HG02840 (cell line): ENCODE data around the gene GOLGA8T.
"Not testable (repeated sequence)": the region's sequence is repeated elsewhere in the genome, so short reads cannot be mapped to it uniquely, and the experiment has no call there.

Experiments used
- ATAC-seq: cut with Tn5 transposase; IDR thresholded peaks from one replicate; pipeline ENCODE4 v1.9.1; 2021; ENCODE audit warnings: mild to moderate bottlenecking, moderate library complexity, moderate number of reproducible peaks; ENCODE audit not compliant: unreplicated experiment, low FRiP score

The GOLGA8T gene, protein sequence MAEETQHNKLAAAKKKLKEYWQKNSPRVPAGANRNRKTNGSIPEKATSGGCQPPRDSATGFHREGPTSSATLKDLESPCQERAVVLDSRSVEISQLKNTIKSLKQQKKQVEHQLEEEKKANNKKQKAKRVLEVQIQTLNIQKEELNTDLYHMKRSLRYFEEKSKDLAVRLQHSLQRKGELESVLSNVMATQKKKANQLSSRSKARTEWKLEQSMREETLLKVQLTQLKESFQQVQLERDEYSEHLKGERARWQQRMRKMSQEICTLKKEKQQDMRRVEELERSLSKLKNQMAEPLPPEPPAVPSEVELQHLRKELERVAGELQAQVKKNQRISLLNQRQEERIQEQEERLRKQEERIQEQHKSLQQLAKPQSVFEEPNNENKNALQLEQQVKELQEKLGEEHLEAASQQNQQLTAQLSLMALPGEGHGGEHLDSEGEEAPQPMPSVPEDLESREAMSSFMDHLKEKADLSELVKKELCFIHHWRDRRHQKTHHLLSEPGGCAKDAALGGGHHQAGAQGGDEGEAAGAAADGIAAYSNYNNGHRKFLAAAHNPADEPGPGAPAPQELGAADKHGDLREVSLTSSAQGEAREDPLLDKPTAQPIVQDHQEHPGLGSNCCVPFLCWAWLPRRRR

GRCh38 chr15:30134751-30135150 lies at the start of gene GOLGA8T:
GOLGA8T (plus strand) TSS chr15:30135051; CDS start chr15:30135149, 98 bp downstream.
- not testable (repeated sequence) for ATAC-seq

- not testable (repeated sequence) for ATAC-seq
Measured at GRCh38 chr15:30097827-30098226, 37.0 kb upstream of the GOLGA8T start.

GRCh38 chr15:30102890-30103289 lies 32.0 kb upstream of the GOLGA8T start:
- not testable (repeated sequence) for ATAC-seq

DNA sequence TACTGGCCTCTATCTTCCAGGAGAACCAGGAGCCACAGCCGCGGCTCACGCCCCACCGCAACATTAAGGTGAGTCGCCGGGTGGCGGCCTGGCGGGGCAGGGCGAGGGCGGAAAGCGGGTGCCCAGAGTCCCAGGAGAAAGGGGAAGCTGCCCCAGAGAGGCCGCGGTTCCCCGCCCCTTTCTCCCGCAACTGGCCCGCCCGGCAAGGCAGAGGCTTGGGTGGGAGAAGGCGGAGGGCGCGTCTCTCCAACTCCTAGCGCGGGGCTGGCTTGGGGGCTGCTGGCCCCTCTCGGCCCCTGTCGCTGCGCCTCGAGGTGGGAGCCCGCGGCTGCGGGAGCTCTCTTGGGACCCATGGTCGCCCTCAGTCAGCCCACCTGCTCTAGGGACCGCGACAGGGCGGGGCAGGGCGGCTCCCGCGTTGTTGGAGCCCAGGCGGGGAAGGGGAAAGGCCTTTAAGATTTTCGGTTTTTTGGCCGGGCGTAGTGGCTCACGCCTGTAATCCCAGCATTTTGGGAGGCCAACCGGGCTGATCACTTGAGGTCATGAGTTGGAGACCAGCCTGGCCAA lies 30.8 kb upstream of the GOLGA8T start:
- ATAC-seq = not testable (repeated sequence)

GRCh38 chr15:30110591-30110990 lies 24.3 kb upstream of the GOLGA8T start:
- ATAC-seq = not testable (repeated sequence)

DNA sequence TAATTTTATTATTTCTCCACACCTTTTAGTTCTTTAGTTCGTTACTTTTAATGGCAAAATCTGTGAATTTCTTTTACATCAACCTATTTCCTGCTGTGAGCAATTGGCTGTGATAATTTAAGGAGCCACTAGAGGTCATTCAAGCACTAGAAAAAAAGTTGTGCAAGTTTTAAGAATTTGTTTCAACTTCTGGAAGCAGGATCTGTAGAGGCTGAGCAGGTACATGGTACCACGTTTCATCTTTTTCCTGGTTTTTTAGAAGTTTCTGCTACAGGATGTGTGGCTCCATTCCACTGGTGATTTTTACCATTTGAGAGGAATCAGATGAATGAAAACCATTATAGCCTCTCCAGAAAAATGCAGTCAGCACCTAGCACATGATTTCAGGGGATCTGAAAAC lies 4.8 kb upstream of the GOLGA8T start:
- ATAC-seq = not testable (repeated sequence)

GRCh38 chr15:30143246-30143645 lies 8.4 kb downstream of the GOLGA8T start:
- not testable (repeated sequence) for ATAC-seq

- not testable (repeated sequence) for ATAC-seq
Measured at GRCh38 chr15:30149891-30150290, 15.0 kb downstream of the GOLGA8T start.

GRCh38 chr15:30162479-30163357 lies 27.9 kb downstream of the GOLGA8T start:
- not testable (repeated sequence) for ATAC-seq

DNA sequence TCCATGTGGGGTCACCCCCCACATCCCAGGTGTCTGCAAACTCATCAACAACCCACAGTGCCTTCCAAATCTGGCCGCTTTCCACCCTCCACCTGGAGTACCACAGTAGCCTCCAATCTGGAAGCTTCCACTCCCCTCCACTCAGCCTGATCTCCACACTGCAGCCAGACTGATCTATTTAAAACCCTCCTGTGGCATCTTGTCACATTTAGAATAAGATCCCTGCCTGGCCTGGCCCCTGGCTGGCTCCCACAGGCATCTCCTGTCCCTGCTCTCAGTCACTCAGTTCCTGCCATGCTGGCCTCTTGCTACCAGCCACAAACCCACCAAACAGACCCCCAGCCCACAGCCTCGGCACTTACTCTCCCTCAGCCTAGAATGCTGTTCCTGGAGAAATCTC lies 28.9 kb downstream of the GOLGA8T start:
- not testable (repeated sequence) for ATAC-seq

- not testable (repeated sequence) for ATAC-seq
Measured at GRCh38 chr15:30164257-30164656, 29.4 kb downstream of the GOLGA8T start.

- not testable (repeated sequence) for ATAC-seq
Measured at GRCh38 chr15:30167403-30167802, 32.6 kb downstream of the GOLGA8T start.

DNA sequence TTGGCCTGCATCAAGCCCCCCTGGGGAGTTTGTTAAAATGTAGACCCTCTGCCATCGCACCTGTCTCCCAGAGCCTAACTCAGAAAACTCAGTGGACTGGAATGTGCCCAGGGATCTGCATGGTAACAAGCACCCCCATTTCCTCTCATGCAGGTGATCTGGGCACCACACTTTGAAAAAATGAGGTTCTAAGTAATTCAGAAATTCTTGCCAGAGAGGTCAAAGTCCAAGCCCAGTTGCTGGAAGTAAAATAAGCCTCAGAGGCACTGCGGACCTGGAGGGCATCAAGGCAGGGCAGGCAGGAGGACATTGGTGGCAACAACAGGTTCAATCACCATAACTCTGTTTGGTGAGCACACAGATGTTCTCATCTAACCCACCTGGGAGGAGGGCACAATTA lies 33.0 kb downstream of the GOLGA8T start:
- ATAC-seq = not testable (repeated sequence)

DNA sequence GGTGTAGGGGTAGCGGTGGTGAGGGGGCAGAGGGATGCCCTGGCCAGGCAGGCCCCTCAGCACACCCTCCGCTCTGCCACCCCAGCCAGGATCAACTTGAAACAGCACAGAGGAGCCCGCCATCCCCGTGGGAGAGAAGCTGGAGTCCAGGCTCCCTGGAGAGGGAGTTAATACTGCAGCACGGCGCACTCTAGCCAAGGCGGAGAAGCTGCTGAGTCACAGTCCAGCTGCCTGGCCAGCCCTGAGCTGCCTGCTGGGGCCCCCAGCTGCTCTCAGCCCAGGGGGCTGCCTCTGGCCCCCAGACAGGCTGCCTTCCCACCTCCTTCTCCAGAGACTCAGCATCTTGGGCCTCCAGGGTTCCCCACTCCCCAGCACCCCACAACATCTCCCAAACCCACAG lies 36.6 kb downstream of the GOLGA8T start:
- not testable (repeated sequence) for ATAC-seq

DNA sequence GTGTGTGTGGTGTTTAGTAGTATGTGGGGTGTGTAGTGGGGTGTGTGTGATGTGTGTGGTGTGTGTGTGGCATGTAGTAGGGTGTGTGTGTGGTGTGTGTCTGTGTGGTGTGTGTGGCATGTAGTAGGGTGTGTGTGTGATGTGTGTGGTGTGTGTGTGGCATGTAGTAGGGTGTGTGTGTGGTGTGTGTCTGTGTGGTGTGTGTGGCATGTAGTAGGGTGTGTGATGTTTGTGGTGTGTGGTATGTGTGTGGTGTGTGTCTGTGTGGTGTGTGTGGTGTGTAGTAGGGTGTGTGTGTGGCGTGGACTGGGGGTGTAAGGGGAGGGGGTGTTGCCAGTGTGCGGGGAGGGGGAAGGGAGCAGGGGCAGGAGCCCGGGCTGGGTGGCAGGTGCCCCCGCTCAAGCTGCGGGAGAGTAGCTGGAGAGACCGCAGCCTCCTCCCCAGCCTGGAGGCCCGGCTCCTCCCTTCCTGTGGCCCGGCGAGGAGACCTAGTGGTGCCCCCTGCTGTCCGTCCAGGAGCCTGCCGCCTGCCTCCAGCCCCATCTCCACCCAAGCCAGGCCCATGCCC lies 38.3 kb downstream of the GOLGA8T start:
- not testable (repeated sequence) for ATAC-seq

DNA sequence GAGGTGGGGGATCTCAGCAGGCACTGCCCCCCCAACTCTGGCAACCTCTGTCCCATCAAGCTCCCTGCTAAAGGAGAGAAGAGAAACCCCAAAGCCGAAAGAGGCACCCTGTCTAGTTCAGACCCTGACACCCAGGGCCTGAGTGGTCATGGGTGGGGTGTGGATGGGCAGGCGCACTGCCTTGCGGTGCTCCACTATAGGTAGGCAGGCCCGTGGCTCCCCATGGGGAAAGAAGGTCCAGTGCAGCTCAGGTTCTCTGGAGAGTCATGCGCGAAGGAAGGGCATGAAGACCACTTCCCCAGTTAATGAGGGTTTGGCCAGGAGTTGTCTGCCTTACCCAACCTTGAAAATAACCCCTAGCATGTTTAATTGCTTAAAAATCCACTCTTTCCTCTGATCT lies 40.4 kb downstream of the GOLGA8T start:
- not testable (repeated sequence) for ATAC-seq

GRCh38 chr15:30176613-30177012 lies 41.8 kb downstream of the GOLGA8T start:
- ATAC-seq = not testable (repeated sequence)

DNA sequence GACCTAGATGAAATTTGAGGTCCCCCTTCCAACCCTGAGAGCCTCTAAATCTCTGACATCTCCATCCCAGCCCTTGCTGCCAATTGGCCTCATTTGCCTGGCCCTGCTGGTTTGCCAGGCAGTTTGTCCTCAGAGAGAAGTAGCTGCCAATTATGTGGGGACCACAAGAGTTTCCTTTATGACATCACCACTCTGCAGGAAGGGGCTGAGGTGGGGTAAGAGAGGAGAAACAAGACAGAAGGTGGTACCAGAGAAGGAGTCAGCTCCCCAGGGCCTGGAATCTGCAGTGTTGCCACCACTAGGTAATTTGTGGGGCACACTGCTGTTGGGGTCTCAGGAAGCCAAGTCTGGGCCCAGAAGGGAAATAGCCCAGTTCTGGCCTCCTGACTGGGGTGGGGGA lies 45.0 kb downstream of the GOLGA8T start:
- ATAC-seq = not testable (repeated sequence)

- not testable (repeated sequence) for ATAC-seq
Measured at GRCh38 chr15:30185495-30185894, 50.6 kb downstream of the GOLGA8T start.

DNA sequence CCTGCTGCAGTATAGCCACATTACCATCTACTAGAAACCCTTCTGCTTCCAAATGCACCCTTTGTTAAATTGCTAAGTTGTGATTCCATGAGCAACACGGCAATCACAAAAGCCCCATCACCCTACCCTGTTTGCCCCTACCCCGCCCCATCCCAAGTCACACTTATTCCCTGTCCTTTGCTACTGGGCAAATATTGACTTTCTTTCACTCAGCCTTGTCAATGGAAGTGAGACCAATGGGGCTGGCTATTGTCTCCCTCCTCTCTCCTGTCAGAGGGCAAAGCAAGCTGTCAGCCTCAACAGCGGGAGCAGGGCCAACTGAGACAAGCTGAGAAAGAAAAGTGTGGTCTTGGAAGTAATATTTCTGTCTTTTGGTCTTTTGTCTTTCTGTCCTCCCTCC lies 52.6 kb downstream of the GOLGA8T start:
- not testable (repeated sequence) for ATAC-seq
